HEK293 (cell line): ENCODE measurements around the gene CHD2.

ENCODE experiments used
- CTCF ChIP-seq: fragments of 450-650 bp; formaldehyde crosslinking; IDR thresholded peaks from 2 replicates; pipeline ENCODE4 v1.5.1; 2016; ENCODE audit warnings: missing biosample characterization, missing genetic modification characterization
- FEZF1 ChIP-seq: fragments of 450-650 bp; formaldehyde crosslinking; IDR thresholded peaks from 2 replicates; pipeline ENCODE4 v1.5.1; 2016; ENCODE audit warnings: missing biosample characterization, missing genetic modification characterization
- GLI2 ChIP-seq: fragments of 450-650 bp; formaldehyde crosslinking; IDR thresholded peaks from 2 replicates; pipeline ENCODE4; 2017; ENCODE audit warnings: missing biosample characterization, missing genetic modification characterization, low read depth, borderline replicate concordance
- HOXA7 ChIP-seq: sonication (generic); formaldehyde crosslinking; IDR thresholded peaks from 2 replicates; pipeline ENCODE4 v1.8.1; 2022; ENCODE audit warnings: missing genetic modification reagents, borderline replicate concordance
- HOXC10 ChIP-seq: sonication (generic); formaldehyde crosslinking; IDR thresholded peaks from 2 replicates; pipeline ENCODE4 v1.8.1; 2023; ENCODE audit warnings: mild to moderate bottlenecking, missing genetic modification reagents
- MEIS1 ChIP-seq: sonication (generic); formaldehyde crosslinking; IDR thresholded peaks from 2 replicates; pipeline ENCODE4 v1.8.1; 2022; ENCODE audit warnings: missing genetic modification reagents, mild to moderate bottlenecking, borderline replicate concordance
- OSR2 ChIP-seq: fragments of 450-650 bp; formaldehyde crosslinking; IDR thresholded peaks from 2 replicates; pipeline ENCODE4 v1.5.1; 2016; ENCODE audit warnings: missing biosample characterization, missing genetic modification characterization
- OVOL3 ChIP-seq: fragments of 450-650 bp; formaldehyde crosslinking; IDR thresholded peaks from 2 replicates; pipeline ENCODE4 v1.5.1; 2016; ENCODE audit warnings: missing biosample characterization, missing genetic modification characterization
- PBX3 ChIP-seq: sonication (generic); formaldehyde crosslinking; IDR thresholded peaks from 2 replicates; pipeline ENCODE4 v1.8.1; 2022; ENCODE audit warnings: mild to moderate bottlenecking, moderate library complexity, missing genetic modification reagents
- PRDM1 ChIP-seq: fragments of 450-650 bp; formaldehyde crosslinking; IDR thresholded peaks from 2 replicates; pipeline ENCODE4; 2016; ENCODE audit warnings: missing biosample characterization, missing genetic modification characterization
- SALL2 ChIP-seq: fragments of 450-650 bp; formaldehyde crosslinking; IDR thresholded peaks from 2 replicates; pipeline ENCODE4 v1.5.0; 2017; ENCODE audit warnings: missing biosample characterization, mild to moderate bottlenecking, missing genetic modification characterization, borderline replicate concordance
- TCF7L2 ChIP-seq: IDR thresholded peaks from 2 replicates; pipeline ENCODE4 v1.6.1; 2011; ENCODE audit warnings: low read depth, mild to moderate bottlenecking, inconsistent platforms, low read length, moderate library complexity, borderline replicate concordance
- ZBTB11 ChIP-seq: fragments of 450-650 bp; formaldehyde crosslinking; conservative IDR thresholded peaks from 2 replicates; pipeline ENCODE4 v1.5.1; 2016; ENCODE audit warnings: low read depth, missing biosample characterization, missing genetic modification characterization
- ZFP37 ChIP-seq: fragments of 450-650 bp; formaldehyde crosslinking; IDR thresholded peaks from 2 replicates; pipeline ENCODE4 v1.5.1; 2016; ENCODE audit warnings: missing biosample characterization, missing genetic modification characterization
- ZIC2 ChIP-seq: fragments of 450-650 bp; formaldehyde crosslinking; IDR thresholded peaks from 2 replicates; pipeline ENCODE4 v1.5.1; 2016; ENCODE audit warnings: missing biosample characterization, missing genetic modification characterization
- ZNF146 ChIP-seq: fragments of 450-650 bp; formaldehyde crosslinking; IDR thresholded peaks from 2 replicates; pipeline ENCODE4 v1.5.1; 2016; ENCODE audit warnings: missing biosample characterization, missing genetic modification characterization
- ZNF184 ChIP-seq: fragments of 450-650 bp; IDR thresholded peaks from 2 replicates; pipeline ENCODE4 v1.5.1; 2018; ENCODE audit warnings: missing biosample characterization, mild to moderate bottlenecking, missing genetic modification characterization
- ZNF202 ChIP-seq: fragments of 450-650 bp; formaldehyde crosslinking; IDR thresholded peaks from 2 replicates; pipeline ENCODE4 v1.5.1; 2016; ENCODE audit warnings: missing biosample characterization, missing genetic modification characterization, borderline replicate concordance
- ZNF214 ChIP-seq: fragments of 450-650 bp; formaldehyde crosslinking; IDR thresholded peaks from 2 replicates; pipeline ENCODE4 v1.5.1; 2017; ENCODE audit warnings: missing biosample characterization, mild to moderate bottlenecking, missing genetic modification characterization, borderline replicate concordance
- ZNF23 ChIP-seq: fragments of 450-650 bp; formaldehyde crosslinking; IDR thresholded peaks from 2 replicates; pipeline ENCODE4 v1.5.1; 2016; ENCODE audit warnings: missing biosample characterization, missing genetic modification characterization, borderline replicate concordance
- ZNF26 ChIP-seq: fragments of 450-650 bp; formaldehyde crosslinking; IDR thresholded peaks from 2 replicates; pipeline ENCODE4 v1.5.1; 2016; ENCODE audit warnings: missing biosample characterization, missing genetic modification characterization
- ZNF274 ChIP-seq, 2 experiments: fragments of 200-500 bp in 1 of 2; fragments of 450-650 bp in 1 of 2; sonication (Bioruptor generic) in 1 of 2; formaldehyde crosslinking in 1 of 2; IDR thresholded peaks; 2 replicates each; pipeline versions ENCODE4 v1.5.1 to v1.6.1; 2014 to 2016; ENCODE audit warnings: borderline replicate concordance in 1 of 2, inconsistent platforms in 1 of 2, low read length in 1 of 2, missing biosample characterization in 1 of 2, missing genetic modification characterization in 1 of 2
- ZNF302 ChIP-seq: fragments of 450-650 bp; formaldehyde crosslinking; IDR thresholded peaks from 2 replicates; pipeline ENCODE4 v1.5.1; 2016; ENCODE audit warnings: missing biosample characterization, missing genetic modification characterization, low read depth
- ZNF423 ChIP-seq: fragments of 450-650 bp; formaldehyde crosslinking; IDR thresholded peaks from 2 replicates; pipeline ENCODE4 v1.5.1; 2016; ENCODE audit warnings: missing biosample characterization, missing genetic modification characterization
- ZNF433 ChIP-seq: fragments of 450-650 bp; formaldehyde crosslinking; IDR thresholded peaks from 2 replicates; pipeline ENCODE4 v1.5.1; 2016; ENCODE audit warnings: missing biosample characterization, missing genetic modification characterization, low read depth
- ZNF530 ChIP-seq: fragments of 450-650 bp; formaldehyde crosslinking; IDR thresholded peaks from 2 replicates; pipeline ENCODE4 v1.5.1; 2016; ENCODE audit warnings: low read depth, missing biosample characterization, missing genetic modification characterization
- ZNF623 ChIP-seq: fragments of 450-650 bp; formaldehyde crosslinking; IDR thresholded peaks from 2 replicates; pipeline ENCODE4 v1.5.1; 2016; ENCODE audit warnings: missing biosample characterization, missing genetic modification characterization
- ZNF639 ChIP-seq: fragments of 450-650 bp; formaldehyde crosslinking; IDR thresholded peaks from 2 replicates; pipeline ENCODE4 v1.5.1; 2016; ENCODE audit warnings: missing biosample characterization, missing genetic modification characterization
- ZNF837 ChIP-seq: fragments of 450-650 bp; formaldehyde crosslinking; IDR thresholded peaks from 2 replicates; pipeline ENCODE4 v1.5.1; 2016; ENCODE audit warnings: missing biosample characterization, missing genetic modification characterization
- ZSCAN30 ChIP-seq: fragments of 450-650 bp; IDR thresholded peaks from 2 replicates; pipeline ENCODE4 v1.5.1; 2018; ENCODE audit warnings: missing biosample characterization, mild to moderate bottlenecking, missing genetic modification characterization, moderate library complexity

The CHD2 gene

GRCh38 chr15:92903966-92904721 is 4.0 kb downstream of the CHD2 start (continued):
- no peak for TF ChIP-seq ZNF214 (tag by site-specific recombination)
- TF ChIP-seq OVOL3 (tag by site-specific recombination) = no peak
- no peak for TF ChIP-seq GLI2
- TF ChIP-seq PBX3 (CRISPR knock-in tag) = 0 out of 2 replicates have a peak, but pooled peaks have one; percentile 58
- TF ChIP-seq ZNF23 (tag by site-specific recombination) = no peak
- no peak for TF ChIP-seq CTCF (tag by site-specific recombination)
- peak; percentile 91 for TF ChIP-seq PRDM1
- TF ChIP-seq FEZF1 (tag by site-specific recombination) = peak; percentile 91
- peak; percentile 59; the same call in 1 of the 2 replicates for TF ChIP-seq ZSCAN30 (tag by site-specific recombination)
- TF ChIP-seq ZNF639 = peak; percentile 29; the same call in 1 of the 2 replicates
- peak; percentile 80 for TF ChIP-seq OSR2
- TF ChIP-seq MEIS1 = 0 out of 2 replicates have a peak, but pooled peaks have one; percentile 25
- peak; percentile 100 for TF ChIP-seq TCF7L2
- peak; percentile 98 for TF ChIP-seq ZBTB11 (tag by site-specific recombination)
- TF ChIP-seq SALL2 (tag by site-specific recombination) = no peak
- TF ChIP-seq ZNF26 = no peak
- TF ChIP-seq ZNF302 (tag by site-specific recombination) = no peak
- no peak for TF ChIP-seq HOXA7 (CRISPR knock-in tag)
- TF ChIP-seq ZNF202 (tag by site-specific recombination) = no peak
- TF ChIP-seq ZFP37 (tag by site-specific recombination) = peak; percentile 54; the same call in 1 of the 2 replicates
- no peak for TF ChIP-seq ZNF837 (tag by site-specific recombination)
- TF ChIP-seq ZNF433 (tag by site-specific recombination) = no peak
- 0 out of 2 replicates have a peak, but pooled peaks have one; percentile 12 for TF ChIP-seq ZNF146
- TF ChIP-seq HOXC10 (CRISPR knock-in tag) = peak; percentile 36; the same call in 1 of the 2 replicates
- TF ChIP-seq ZNF423 (tag by site-specific recombination) = 0 out of 2 replicates have a peak, but pooled peaks have one; percentile 45
- TF ChIP-seq ZNF274 (IDR thresholded peaks at IDR 0.05; ENCODE audit: low read length) = no peak
- no peak for TF ChIP-seq ZNF274 (tag by site-specific recombination; IDR thresholded peaks at IDR 0.05; ENCODE audit: borderline replicate concordance)
- peak; percentile 93 for TF ChIP-seq ZIC2 (tag by site-specific recombination)
- TF ChIP-seq ZNF623 = 0 out of 2 replicates have a peak, but pooled peaks have one; percentile 7
- TF ChIP-seq ZNF184 (tag by site-specific recombination) = 0 out of 2 replicates have a peak, but pooled peaks have one; percentile 10
- TF ChIP-seq ZNF530 (tag by site-specific recombination) = no peak
